ENCODE measurements around the gene LARGE1. TPM values are rescaled to one million over a fixed set of nuclear protein-coding genes. Genes with fewer than 3 reads are reported as not detected.

LARGE1 gene
- total RNA-seq, 4 donors from 2014 or later, result 18.7 to 82.1 (median 39.2) TPM

DNA sequence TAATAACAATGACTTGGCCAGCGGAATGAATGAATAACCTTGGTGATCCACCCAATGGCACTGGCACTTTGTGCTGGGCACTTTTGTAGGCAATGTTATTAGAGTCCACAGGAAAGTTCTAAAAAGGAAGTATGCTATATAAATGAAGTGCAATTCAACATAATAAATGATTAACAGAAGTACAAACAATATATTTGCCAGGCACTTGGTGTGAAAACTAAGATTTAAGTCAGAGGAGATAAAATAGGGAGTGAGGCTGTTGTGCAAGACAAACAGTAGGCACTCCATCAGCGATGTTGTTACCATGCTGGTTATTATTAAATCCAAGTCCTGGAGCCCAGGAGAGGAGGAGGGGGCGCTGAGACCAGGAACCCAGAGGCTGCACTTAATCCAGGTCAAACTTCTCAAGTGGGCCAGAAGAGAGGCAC lies 173.8 kb downstream of the LARGE1 start:
- TF ChIP-seq, protein P1, sequence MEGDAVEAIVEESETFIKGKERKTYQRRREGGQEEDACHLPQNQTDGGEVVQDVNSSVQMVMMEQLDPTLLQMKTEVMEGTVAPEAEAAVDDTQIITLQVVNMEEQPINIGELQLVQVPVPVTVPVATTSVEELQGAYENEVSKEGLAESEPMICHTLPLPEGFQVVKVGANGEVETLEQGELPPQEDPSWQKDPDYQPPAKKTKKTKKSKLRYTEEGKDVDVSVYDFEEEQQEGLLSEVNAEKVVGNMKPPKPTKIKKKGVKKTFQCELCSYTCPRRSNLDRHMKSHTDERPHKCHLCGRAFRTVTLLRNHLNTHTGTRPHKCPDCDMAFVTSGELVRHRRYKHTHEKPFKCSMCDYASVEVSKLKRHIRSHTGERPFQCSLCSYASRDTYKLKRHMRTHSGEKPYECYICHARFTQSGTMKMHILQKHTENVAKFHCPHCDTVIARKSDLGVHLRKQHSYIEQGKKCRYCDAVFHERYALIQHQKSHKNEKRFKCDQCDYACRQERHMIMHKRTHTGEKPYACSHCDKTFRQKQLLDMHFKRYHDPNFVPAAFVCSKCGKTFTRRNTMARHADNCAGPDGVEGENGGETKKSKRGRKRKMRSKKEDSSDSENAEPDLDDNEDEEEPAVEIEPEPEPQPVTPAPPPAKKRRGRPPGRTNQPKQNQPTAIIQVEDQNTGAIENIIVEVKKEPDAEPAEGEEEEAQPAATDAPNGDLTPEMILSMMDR (IDR thresholded peaks at IDR 0.05), result no peak
- no peak for TF ChIP-seq POLR2A (IDR thresholded peaks at IDR 0.05)
- no peak overlapping the region for H3K4me3 ChIP-seq
- no peaks in the 10 kb centered on the region for H3K36me3 ChIP-seq
- no peak for DNase-seq
- no peaks in the 10 kb centered on the region for H3K9me3 ChIP-seq
- no peaks in the 10 kb centered on the region for H3K27me3 ChIP-seq
- no peaks in the 10 kb centered on the region for H3K4me1 ChIP-seq
- intact Hi-C loops (cut with DNase I; ENCODE audit: low total_unique reads), result no loop called here
- H3K27ac ChIP-seq, result no peak overlapping the region

DNA sequence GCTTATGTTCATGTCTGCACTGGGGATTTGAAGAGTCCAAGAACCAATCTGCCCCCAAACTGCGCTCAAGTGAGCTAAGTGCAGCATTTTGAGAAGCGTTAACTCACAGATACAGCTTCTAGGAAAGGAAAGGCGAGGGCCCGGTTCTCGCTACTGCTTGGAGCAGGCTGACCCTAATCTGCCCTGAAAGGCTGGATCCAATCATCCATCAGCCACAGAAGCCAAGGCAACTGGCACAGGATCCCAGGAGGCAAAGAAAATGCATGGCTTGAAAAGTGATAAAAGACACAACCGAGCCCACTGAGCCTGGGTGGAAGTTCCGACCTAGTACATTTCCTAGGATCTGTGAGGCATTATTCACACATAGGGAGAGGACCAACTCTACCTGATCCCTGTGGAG lies 174.8 kb downstream of the LARGE1 start:
- no peaks in the 10 kb centered on the region for H3K36me3 ChIP-seq
- intact Hi-C loops (cut with DNase I; ENCODE audit: low total_unique reads), result no loop called here
- H3K27me3 ChIP-seq, result no peaks in the 10 kb centered on the region
- H3K27ac ChIP-seq, result no peak overlapping the region
- no peaks in the 10 kb centered on the region for H3K9me3 ChIP-seq
- TF ChIP-seq, protein P1 (IDR thresholded peaks at IDR 0.05), result no peak
- TF ChIP-seq POLR2A (IDR thresholded peaks at IDR 0.05), result no peak
- H3K4me1 ChIP-seq, result no peaks in the 10 kb centered on the region
- DNase-seq, result no peak
- no peak overlapping the region for H3K4me3 ChIP-seq

DNA sequence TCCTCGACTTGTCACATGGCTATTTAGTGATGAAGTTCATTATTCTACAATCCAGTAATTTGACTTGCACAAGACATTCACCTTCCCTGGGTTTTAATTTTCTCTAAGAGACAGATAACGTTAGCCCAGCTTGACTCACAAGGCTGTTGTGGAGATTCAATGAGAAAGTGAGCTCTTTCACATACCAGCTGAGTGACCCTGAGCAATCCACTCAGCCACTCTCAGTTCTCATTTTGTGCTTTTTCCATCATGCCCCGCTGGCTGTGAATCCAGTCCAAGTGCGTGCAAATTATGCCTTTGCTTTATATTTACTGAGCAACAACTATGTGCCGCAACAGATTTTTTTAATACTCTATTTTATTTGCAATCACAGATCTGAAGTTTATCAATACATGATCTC lies 176.5 kb downstream of the LARGE1 start:
- DNase-seq, result no peak
- Histone ChIP-seq H3K4me1 (no peaks in the 10 kb centered on the region), H3K27ac (no peak overlapping the region), H3K9me3 (no peaks in the 10 kb centered on the region), H3K4me3 (no peak overlapping the region), H3K27me3 (no peaks in the 10 kb centered on the region), H3K36me3 (no peaks in the 10 kb centered on the region)
- intact Hi-C loops (cut with DNase I; ENCODE audit: low total_unique reads), result no loop called here
- TF ChIP-seq, protein P1 (IDR thresholded peaks at IDR 0.05), result no peak
- TF ChIP-seq POLR2A (IDR thresholded peaks at IDR 0.05), result no peak

DNA sequence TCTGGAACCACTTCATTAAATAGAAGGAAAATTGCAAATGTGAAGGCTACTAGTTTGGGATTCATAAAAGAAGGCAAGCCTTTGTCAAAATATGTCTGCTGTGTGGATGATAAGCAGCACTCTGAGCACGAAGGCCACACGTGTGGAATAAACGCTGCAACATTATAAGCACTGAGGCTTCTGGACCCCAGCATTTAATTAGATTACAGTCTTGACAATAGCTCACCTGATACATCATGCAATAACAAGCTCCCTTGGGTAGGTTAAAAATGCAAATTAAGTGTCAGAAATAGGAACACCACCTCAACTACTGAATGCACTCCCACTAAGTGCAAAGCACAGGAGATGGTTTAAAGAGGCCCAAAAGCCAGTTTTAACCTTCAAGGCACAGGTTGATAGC lies 179.3 kb downstream of the LARGE1 start:
- H3K4me3 ChIP-seq, result no peak overlapping the region
- no peaks in the 10 kb centered on the region for H3K36me3 ChIP-seq
- H3K27ac ChIP-seq, result no peak overlapping the region
- intact Hi-C loops (cut with DNase I; ENCODE audit: low total_unique reads), result no loop called here
- DNase-seq, result no peak
- no peaks in the 10 kb centered on the region for H3K27me3 ChIP-seq
- no peaks in the 10 kb centered on the region for H3K4me1 ChIP-seq
- H3K9me3 ChIP-seq, result no peaks in the 10 kb centered on the region
- TF ChIP-seq, protein P1 (IDR thresholded peaks at IDR 0.05), result no peak
- no peak for TF ChIP-seq POLR2A (IDR thresholded peaks at IDR 0.05)

DNA sequence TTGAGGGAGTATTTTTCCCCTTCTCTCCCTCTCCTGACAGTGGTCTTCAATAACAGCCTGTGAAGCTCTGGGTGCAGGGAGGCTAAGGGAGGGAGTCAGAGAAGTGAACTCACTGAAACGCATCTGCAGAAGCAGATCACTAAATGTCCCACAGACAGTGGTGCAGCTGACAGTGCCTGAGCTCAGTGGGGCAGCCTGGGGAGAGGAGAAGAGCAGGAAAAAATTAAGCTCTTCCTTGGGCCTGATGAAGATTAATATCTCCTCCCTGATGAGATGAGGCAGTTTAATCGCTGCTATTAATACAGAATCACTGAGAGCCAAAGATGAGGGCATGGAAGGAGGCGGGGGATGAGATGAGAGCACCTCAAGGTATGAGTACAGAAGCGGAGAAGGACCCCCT lies 180.8 kb downstream of the LARGE1 start:
- no peaks in the 10 kb centered on the region for H3K9me3 ChIP-seq
- no peak overlapping the region for H3K4me3 ChIP-seq
- TF ChIP-seq, protein P1 (IDR thresholded peaks at IDR 0.05), result no peak
- no peak for TF ChIP-seq POLR2A (IDR thresholded peaks at IDR 0.05)
- no peak for DNase-seq
- no peaks in the 10 kb centered on the region for H3K27me3 ChIP-seq
- no peaks in the 10 kb centered on the region for H3K4me1 ChIP-seq
- H3K36me3 ChIP-seq, result no peaks in the 10 kb centered on the region
- intact Hi-C loops (cut with DNase I; ENCODE audit: low total_unique reads), result no loop called here
- no peak overlapping the region for H3K27ac ChIP-seq

Measured in uterus (tissue), 4 donors.